ENCODE data around the gene SLC45A2.
"Not testable (repeated sequence)": the region's sequence is repeated elsewhere in the genome, so short reads cannot be mapped to it uniquely, and the experiment has no call there.

SLC45A2 gene

DNA sequence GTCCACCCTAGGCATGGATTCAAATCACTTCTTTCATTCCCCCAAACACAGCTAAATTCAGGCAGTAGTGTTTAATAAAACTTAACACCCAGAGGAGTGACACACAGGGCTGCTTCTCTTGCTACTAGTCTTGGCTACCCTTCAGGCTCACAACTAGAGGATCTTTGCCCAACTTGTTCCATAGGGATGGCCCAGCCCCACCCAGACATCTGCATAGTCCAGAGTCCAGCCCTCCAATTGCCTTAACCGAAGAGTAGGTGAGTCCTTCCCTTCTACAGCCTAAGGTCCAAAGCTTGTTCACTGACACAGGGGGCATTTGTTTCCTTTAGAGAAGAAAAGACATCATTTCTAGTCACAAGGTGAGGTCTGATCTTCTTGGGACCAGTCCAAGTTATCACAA, 63.5 kb downstream of the SLC45A2 start:
- DNase-seq (ENCODE audit: low spot score) = no peak

DNA sequence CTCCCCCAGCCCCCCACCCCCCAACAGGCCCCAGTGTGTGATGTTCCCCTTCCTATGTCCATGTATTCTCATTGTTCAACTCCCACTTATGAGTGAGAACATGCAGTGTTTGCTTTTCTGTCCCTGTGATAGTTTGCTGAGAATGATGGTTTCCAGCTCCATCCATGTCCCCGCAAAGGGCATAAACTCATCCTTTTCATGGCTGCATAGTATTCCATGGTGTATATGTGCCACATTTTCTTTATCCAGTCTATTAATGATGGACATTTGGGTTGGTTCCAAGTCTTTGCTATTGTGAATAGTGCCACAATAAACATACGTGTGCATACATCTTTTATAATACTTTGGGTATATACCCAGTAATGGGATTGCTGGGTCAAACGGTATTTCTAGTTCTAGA, 69.6 kb downstream of the SLC45A2 start:
- not testable (repeated sequence) for DNase-seq (ENCODE audit: low spot score)

- DNase-seq (ENCODE audit: low spot score) = not testable (repeated sequence)
These were observed 78.2 kb downstream of the SLC45A2 start for GRCh38 chr5:33906248-33906647.

DNA sequence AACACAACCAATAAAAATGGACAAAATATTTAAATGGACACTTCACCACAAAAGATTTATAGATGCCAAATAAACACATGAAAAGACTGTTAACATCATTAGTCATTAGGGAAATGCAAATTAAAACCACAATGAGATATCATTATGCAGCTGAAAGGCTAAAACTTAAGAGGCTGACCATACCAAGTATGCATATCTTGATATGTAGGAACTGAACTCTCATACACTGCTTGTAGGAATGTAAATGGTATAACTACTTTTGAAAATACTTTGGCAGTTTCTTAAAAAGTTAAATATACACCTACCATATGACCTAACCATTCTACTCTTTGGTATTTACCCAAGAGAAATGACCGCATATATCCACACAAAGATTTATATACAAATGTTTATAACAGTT, 79.1 kb downstream of the SLC45A2 start:
- DNase-seq (ENCODE audit: low spot score) = no peak

- no peak for DNase-seq (ENCODE audit: low spot score)
These were observed 81.4 kb downstream of the SLC45A2 start for GRCh38 chr5:33903118-33903517.

GRCh38 chr5:33901156-33901555, 83.3 kb downstream of the SLC45A2 start:
- no peak for DNase-seq (ENCODE audit: low spot score)
